Measurements from ENCODE around the gene SERPINA5.

DNA sequence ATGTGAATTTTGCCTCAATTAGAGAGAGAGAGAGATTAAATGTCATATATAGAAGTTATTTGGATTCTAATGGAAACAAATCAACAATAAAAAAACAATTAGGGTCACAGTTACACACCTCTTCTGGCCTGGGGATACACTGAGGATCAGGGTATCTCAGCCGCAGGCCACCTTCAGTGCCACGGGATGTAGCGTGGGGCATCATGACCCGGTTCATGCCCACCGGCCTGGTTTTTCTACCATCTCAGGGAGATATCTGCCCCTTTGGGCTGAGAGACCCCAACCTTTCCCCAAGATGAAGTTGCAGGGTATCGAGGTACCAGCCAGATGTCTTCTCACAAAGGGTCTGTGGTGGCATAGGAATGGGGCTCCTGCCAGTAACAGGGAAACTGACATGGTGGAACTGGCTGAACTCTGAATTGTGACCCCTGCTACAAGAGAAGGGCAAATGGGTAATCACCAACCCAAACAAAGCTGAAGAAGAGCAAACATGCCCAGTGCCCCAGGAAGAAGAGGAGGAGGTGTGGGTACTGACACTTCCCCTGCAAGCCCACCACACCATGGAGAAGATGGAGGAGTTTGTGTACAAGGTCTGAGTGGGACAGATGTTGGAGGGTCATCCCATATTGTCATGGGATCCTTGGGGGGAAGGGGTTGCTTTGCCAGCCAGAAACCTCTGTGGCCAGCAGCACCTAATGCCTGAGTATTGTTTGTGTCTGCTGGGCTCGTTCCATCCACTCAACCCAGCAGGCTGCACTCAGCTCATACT lies 50.5 kb downstream of the SERPINA5 start:
- TF ChIP-seq POLR2AphosphoS5 (IDR thresholded peaks at IDR 0.05) (no peak), POLR2A (IDR thresholded peaks at IDR 0.05) (no peak)
- TF ChIP-seq, protein P1, sequence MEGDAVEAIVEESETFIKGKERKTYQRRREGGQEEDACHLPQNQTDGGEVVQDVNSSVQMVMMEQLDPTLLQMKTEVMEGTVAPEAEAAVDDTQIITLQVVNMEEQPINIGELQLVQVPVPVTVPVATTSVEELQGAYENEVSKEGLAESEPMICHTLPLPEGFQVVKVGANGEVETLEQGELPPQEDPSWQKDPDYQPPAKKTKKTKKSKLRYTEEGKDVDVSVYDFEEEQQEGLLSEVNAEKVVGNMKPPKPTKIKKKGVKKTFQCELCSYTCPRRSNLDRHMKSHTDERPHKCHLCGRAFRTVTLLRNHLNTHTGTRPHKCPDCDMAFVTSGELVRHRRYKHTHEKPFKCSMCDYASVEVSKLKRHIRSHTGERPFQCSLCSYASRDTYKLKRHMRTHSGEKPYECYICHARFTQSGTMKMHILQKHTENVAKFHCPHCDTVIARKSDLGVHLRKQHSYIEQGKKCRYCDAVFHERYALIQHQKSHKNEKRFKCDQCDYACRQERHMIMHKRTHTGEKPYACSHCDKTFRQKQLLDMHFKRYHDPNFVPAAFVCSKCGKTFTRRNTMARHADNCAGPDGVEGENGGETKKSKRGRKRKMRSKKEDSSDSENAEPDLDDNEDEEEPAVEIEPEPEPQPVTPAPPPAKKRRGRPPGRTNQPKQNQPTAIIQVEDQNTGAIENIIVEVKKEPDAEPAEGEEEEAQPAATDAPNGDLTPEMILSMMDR (IDR thresholded peaks at IDR 0.05) = no peak

All from gastroesophageal sphincter (tissue), 3 donors.